Measurements from ENCODE around the gene CST9L. TPM values are rescaled to one million over a fixed set of nuclear protein-coding genes. Genes with fewer than 3 reads are reported as not detected.

The CST9L gene
- polyA plus RNA-seq, 1 donor (not counting 4 experiments of a cell fraction or from before 2014, with no cell fraction given): not detected

GRCh38 chr20:23601715-23602114, 33.4 kb upstream of the CST9L start:
- Histone ChIP-seq H3K4me3 (ENCODE audit: control insufficient read depth in 2 of 3, extremely low read depth in 1 of 3, insufficient read depth in 2 of 3, low read depth in 1 of 3, low read length in 3 of 3) (no peak overlapping the region), H4K20me1 (ENCODE audit: control insufficient read depth, extremely low read depth, insufficient read depth, low read length) (no peaks in the 10 kb centered on the region), H3K27me3 (ENCODE audit: control insufficient read depth, extremely low read depth, insufficient read depth, low read length) (no peaks in the 10 kb centered on the region), H3K36me3 (ENCODE audit: control insufficient read depth in 2 of 2, extremely low read depth in 1 of 2, insufficient read depth in 2 of 2, low read length in 2 of 2) (no peaks in the 10 kb centered on the region), H3K9me3 (ENCODE audit: control insufficient read depth, low read depth, low read length) (no peaks in the 10 kb centered on the region), H3K4me2 (ENCODE audit: control insufficient read depth, extremely low read depth, insufficient read depth, low read depth, low read length) (no peak overlapping the region), H2AFZ (ENCODE audit: control insufficient read depth, low read length) (no peak overlapping the region), H3K9me1 (ENCODE audit: control insufficient read depth, extremely low read depth, insufficient read depth, low read length) (no peaks in the 10 kb centered on the region), H3K27ac (ENCODE audit: control insufficient read depth, insufficient read depth, low read length) (no peak overlapping the region), H3K4me1 (ENCODE audit: control insufficient read depth, extremely low read depth, insufficient read depth, low read length) (no peaks in the 10 kb centered on the region), H3K9ac (ENCODE audit: control insufficient read depth, extremely low read depth, insufficient read depth, low read length) (no peak overlapping the region), H3K79me2 (ENCODE audit: control insufficient read depth, insufficient read depth, low read length) (no peaks in the 10 kb centered on the region)
- FAIRE-seq: no peak
- dilution Hi-C loops (cut with MboI; ENCODE audit: extremely low pct_ligation_motif_present, low sequenced_read_pairs): loop anchor here (25.0 kb wide), 1 partner anchor 189 kb away; the partner anchor contains the start of gene NAPB
- no peak for TF ChIP-seq CTCF (optimal IDR thresholded peaks at IDR 0.05 in 1 of 3, IDR thresholded peaks at IDR 0.05 in 1 of 3, conservative IDR thresholded peaks at IDR 0.05 in 1 of 3; ENCODE audit: extremely low read depth in 1 of 3, insufficient read depth in 2 of 3, low read length in 3 of 3)
- no peak for TF ChIP-seq EZH2 (IDR thresholded peaks at IDR 0.05; ENCODE audit: low read length)
- no peak for DNase-seq (ENCODE audit: low read depth, low spot score)

- Histone ChIP-seq H2AFZ (ENCODE audit: control insufficient read depth, low read length) (no peak overlapping the region), H3K4me3 (ENCODE audit: control insufficient read depth in 2 of 3, extremely low read depth in 1 of 3, insufficient read depth in 2 of 3, low read depth in 1 of 3, low read length in 3 of 3) (no peak overlapping the region), H3K9me1 (ENCODE audit: control insufficient read depth, extremely low read depth, insufficient read depth, low read length) (no peaks in the 10 kb centered on the region), H3K4me2 (ENCODE audit: control insufficient read depth, extremely low read depth, insufficient read depth, low read depth, low read length) (no peak overlapping the region), H3K36me3 (ENCODE audit: control insufficient read depth in 2 of 2, extremely low read depth in 1 of 2, insufficient read depth in 2 of 2, low read length in 2 of 2) (no peaks in the 10 kb centered on the region), H3K27me3 (ENCODE audit: control insufficient read depth, extremely low read depth, insufficient read depth, low read length) (no peaks in the 10 kb centered on the region), H3K9ac (ENCODE audit: control insufficient read depth, extremely low read depth, insufficient read depth, low read length) (no peak overlapping the region), H4K20me1 (ENCODE audit: control insufficient read depth, extremely low read depth, insufficient read depth, low read length) (no peaks in the 10 kb centered on the region), H3K9me3 (ENCODE audit: control insufficient read depth, low read depth, low read length) (no peaks in the 10 kb centered on the region), H3K79me2 (ENCODE audit: control insufficient read depth, insufficient read depth, low read length) (no peaks in the 10 kb centered on the region), H3K4me1 (ENCODE audit: control insufficient read depth, extremely low read depth, insufficient read depth, low read length) (no peaks in the 10 kb centered on the region), H3K27ac (ENCODE audit: control insufficient read depth, insufficient read depth, low read length) (no peak overlapping the region)
- no peak for FAIRE-seq
- dilution Hi-C loops (cut with MboI; ENCODE audit: extremely low pct_ligation_motif_present, low sequenced_read_pairs): no loop called here
- TF ChIP-seq EZH2 (IDR thresholded peaks at IDR 0.05; ENCODE audit: low read length) (no peak), CTCF (optimal IDR thresholded peaks at IDR 0.05 in 1 of 3, IDR thresholded peaks at IDR 0.05 in 1 of 3, conservative IDR thresholded peaks at IDR 0.05 in 1 of 3; ENCODE audit: extremely low read depth in 1 of 3, insufficient read depth in 2 of 3, low read length in 3 of 3) (no peak)
- no peak for DNase-seq (ENCODE audit: low read depth, low spot score)
Observed at GRCh38 chr20:23598481-23598880, 30.2 kb upstream of the CST9L start.

Data from keratinocyte (primary cell).